Measurements from ENCODE around the gene C19orf12.
"Not testable (repeated sequence)": the region's sequence is repeated elsewhere in the genome, so short reads cannot be mapped to it uniquely, and the experiment has no call there.

Gene C19orf12

GRCh38 chr19:29727906-29728305, 12.8 kb upstream of the C19orf12 start:
- DNase-seq, result no peak

GRCh38 chr19:29724746-29725145, 9.7 kb upstream of the C19orf12 start:
- DNase-seq, result peak in 2 of 3 experiments; percentile 19 to 50

- DNase-seq, result peak in 2 of 3 experiments; percentile 28 to 56
Measured at GRCh38 chr19:29724102-29724641, 9.1 kb upstream of the C19orf12 start.

GRCh38 chr19:29717051-29717450, 2.0 kb upstream of the C19orf12 start:
- no peak for DNase-seq

GRCh38 chr19:29715701-29716581, 880 bp upstream of the C19orf12 start:
- DNase-seq, result peak in 2 of 3 experiments; percentile 20 to 49

- no peak for DNase-seq
Measured at GRCh38 chr19:29714371-29714952, 599 bp downstream of the C19orf12 start.

GRCh38 chr19:29712744-29713516, 2.1 kb downstream of the C19orf12 start:
- no peak for DNase-seq

GRCh38 chr19:29711584-29712132, 3.4 kb downstream of the C19orf12 start:
- no peak for DNase-seq

- DNase-seq, result not testable (repeated sequence)
Measured at GRCh38 chr19:29709440-29709798, 5.6 kb downstream of the C19orf12 start.

GRCh38 chr19:29708554-29709439, 6.3 kb downstream of the C19orf12 start:
- no peak for DNase-seq

GRCh38 chr19:29706635-29707034, 8.4 kb downstream of the C19orf12 start:
- DNase-seq, result no peak

- DNase-seq, result no peak
Measured at GRCh38 chr19:29705706-29706105, 9.4 kb downstream of the C19orf12 start.

- DNase-seq, result no peak
Measured at GRCh38 chr19:29704562-29705558, 10.2 kb downstream of the C19orf12 start.

GRCh38 chr19:29702963-29703320, 12.1 kb downstream of the C19orf12 start:
- DNase-seq, result no peak

GRCh38 chr19:29702161-29702962, 12.7 kb downstream of the C19orf12 start:
- peak in 2 of 3 experiments; percentile 55 to 83 for DNase-seq

GRCh38 chr19:29700498-29700897, 14.6 kb downstream of the C19orf12 start:
- DNase-seq, result peak in 2 of 3 experiments; percentile 14 to 65

- no peak for DNase-seq
Measured at GRCh38 chr19:29699861-29700260, 15.2 kb downstream of the C19orf12 start.

- no peak for DNase-seq
Measured at GRCh38 chr19:29697523-29698261, 17.4 kb downstream of the C19orf12 start.

- DNase-seq, result no peak
Measured at GRCh38 chr19:29696565-29696846, 18.6 kb downstream of the C19orf12 start.
